SKM-1 (cell line): ENCODE data around the gene TMEM267.
A peak's percentile ranks its signal among the peaks of the same experiment; 100 is the strongest.
"Not testable (repeated sequence)": the region's sequence is repeated elsewhere in the genome, so short reads cannot be mapped to it uniquely, and the experiment has no call there.

ENCODE experiments used
- DNase-seq: peaks from one replicate; lab custom pipeline; 2025; ENCODE audit not compliant: unreplicated experiment; lab: John Stamatoyannopoulos, UW

TMEM267 gene

GRCh38 chr5:43483298-43484105 is at the start of gene TMEM267:
Gene TMEM267, minus strand, starts transcription at chr5:43483865. Its CDS starts 29,896 bp downstream, at chr5:43453969.
- peak; percentile 68 for DNase-seq

- no peak for DNase-seq
These were observed 47.0 kb upstream of the TMEM267 start for GRCh38 chr5:43530648-43531047.

GRCh38 chr5:43523662-43524072 is 40.0 kb upstream of the TMEM267 start:
- no peak for DNase-seq

- no peak for DNase-seq
These were observed 37.0 kb upstream of the TMEM267 start for GRCh38 chr5:43520615-43521014.

- no peak for DNase-seq
These were observed 32.0 kb upstream of the TMEM267 start for GRCh38 chr5:43515678-43516048.

GRCh38 chr5:43514816-43515677 is 31.4 kb upstream of the TMEM267 start, which contains the start of gene C5orf34:
Gene C5orf34, minus strand, starts transcription at chr5:43515148. Its CDS starts 5,809 bp downstream, at chr5:43509339.
- DNase-seq, result peak; percentile 88

GRCh38 chr5:43514471-43514815 is 30.8 kb upstream of the TMEM267 start:
- no peak for DNase-seq

- DNase-seq, result no peak
These were observed 30.4 kb upstream of the TMEM267 start for GRCh38 chr5:43514025-43514424.

- DNase-seq, result not testable (repeated sequence)
These were observed 27.4 kb upstream of the TMEM267 start for GRCh38 chr5:43511062-43511461.

- no peak for DNase-seq
These were observed 14.9 kb upstream of the TMEM267 start for GRCh38 chr5:43498581-43498980.

- no peak for DNase-seq
These were observed 13.8 kb upstream of the TMEM267 start for GRCh38 chr5:43497311-43498104.

- no peak for DNase-seq
These were observed 7.7 kb upstream of the TMEM267 start for GRCh38 chr5:43491326-43491725.

GRCh38 chr5:43486353-43486752 is 2.7 kb upstream of the TMEM267 start:
- no peak for DNase-seq

GRCh38 chr5:43485406-43485805 is 1.7 kb upstream of the TMEM267 start:
- peak; percentile 56 for DNase-seq

- DNase-seq, result peak; percentile 73
These were observed 613 bp upstream of the TMEM267 start for GRCh38 chr5:43484106-43484849.

GRCh38 chr5:43482490-43483297 is 971 bp downstream of the TMEM267 start:
- DNase-seq, result no peak

GRCh38 chr5:43469671-43470391 is 13.8 kb downstream of the TMEM267 start:
- no peak for DNase-seq

- no peak for DNase-seq
These were observed 16.6 kb downstream of the TMEM267 start for GRCh38 chr5:43467100-43467499.

- DNase-seq, result not testable (repeated sequence)
These were observed 18.2 kb downstream of the TMEM267 start for GRCh38 chr5:43465455-43465854.
